Esophagus muscularis mucosa (tissue), 4 donors: Measurements from ENCODE around the gene RGS19. TPM values are rescaled to one million over a fixed set of nuclear protein-coding genes. Genes with fewer than 3 reads are reported as not detected.

Experiments
- DNase-seq: peaks from one replicate; pipeline ENCODE4 v3.0.0-alpha.2; 2017; ENCODE audit errors: extremely low spot score
- H3K27ac ChIP-seq, 4 donors: fragments of 200-600 bp; sonication (generic); replicated peaks in 1 of 4; 1 replicate in 3 of 4; 2 replicates in 1 of 4; pipeline ENCODE4 v1.5.1; 2016 to 2019; ENCODE audit warnings: mild to moderate bottlenecking in 1 of 4
- H3K27me3 ChIP-seq, 4 donors: fragments of 200-600 bp; sonication (generic); one replicate each; pipeline versions ENCODE4 v1.5.1 to v1.6.0; 2016 to 2019
- H3K36me3 ChIP-seq, 4 donors: fragments of 200-600 bp; sonication (generic); one replicate each; pipeline ENCODE4 v1.5.1; 2016 to 2019
- H3K4me1 ChIP-seq, 4 donors: fragments of 200-600 bp; sonication (generic); one replicate each; pipeline ENCODE4 v1.5.1; 2016 to 2019
- H3K4me3 ChIP-seq, 4 donors: fragments of 200-600 bp; sonication (generic); 1 replicate in 2 of 4; 2 replicates in 2 of 4; pipeline ENCODE4 v1.5.1; 2016 to 2019; ENCODE audit warnings: mild to moderate bottlenecking in 4 of 4, moderate library complexity in 1 of 4
- H3K9me3 ChIP-seq, 4 donors: fragments of 200-600 bp; sonication (generic); 1 replicate in 3 of 4; 2 replicates in 1 of 4; pipeline ENCODE4 v1.5.1; 2016 to 2019
- EP300 ChIP-seq: sonication (generic); formaldehyde crosslinking; IDR thresholded peaks from one replicate; pipeline ENCODE4 v1.6.1; 2017; ENCODE audit warnings: antibody characterized with exemption
- POLR2A ChIP-seq: fragments of 450-650 bp; IDR thresholded peaks from one replicate; pipeline ENCODE4 v1.6.1; 2017; ENCODE audit warnings: antibody characterized with exemption, moderate library complexity, mild to moderate bottlenecking, low read depth
- POLR2AphosphoS5 ChIP-seq, 2 donors: sonication (generic); formaldehyde crosslinking; IDR thresholded peaks; one replicate each; pipeline ENCODE4 v1.6.1; 2017; ENCODE audit warnings: antibody characterized with exemption in 2 of 2
- WGBS: methylation state at CpG from one replicate; pipeline ENCODE4 v1.1.5; 2018; 5-methylcytosine and 5-hydroxymethylcytosine counted together
- intact Hi-C: fragments of 100-400 bp; cut with DNase I; formaldehyde crosslinking; loops from one replicate; pipeline ENCODE4 v1.15.1; 2023
- total RNA-seq, 4 donors: library from RNA; depleted of rRNA; stranded (reverse); fragments of >200 nt; gene quantifications; one replicate each; pipeline versions ENCODE4 v1.1.0 to v1.2.1, GENCODE V29; 2016
- TF ChIP-seq, protein P1 (sequence below), 3 experiments: fragments of 200-600 bp in 2 of 3; fragments of 450-650 bp in 1 of 3; sonication (generic) in 2 of 3; IDR thresholded peaks; one replicate each; pipeline ENCODE4 v1.5.1; 2017 to 2019; ENCODE audit warnings: antibody characterized with exemption in 3 of 3, mild to moderate bottlenecking in 2 of 3, moderate library complexity in 1 of 3

Gene RGS19
- total RNA-seq, 4 donors from 2014 or later: 11.4 to 17.7 (median 12.7) TPM

DNA sequence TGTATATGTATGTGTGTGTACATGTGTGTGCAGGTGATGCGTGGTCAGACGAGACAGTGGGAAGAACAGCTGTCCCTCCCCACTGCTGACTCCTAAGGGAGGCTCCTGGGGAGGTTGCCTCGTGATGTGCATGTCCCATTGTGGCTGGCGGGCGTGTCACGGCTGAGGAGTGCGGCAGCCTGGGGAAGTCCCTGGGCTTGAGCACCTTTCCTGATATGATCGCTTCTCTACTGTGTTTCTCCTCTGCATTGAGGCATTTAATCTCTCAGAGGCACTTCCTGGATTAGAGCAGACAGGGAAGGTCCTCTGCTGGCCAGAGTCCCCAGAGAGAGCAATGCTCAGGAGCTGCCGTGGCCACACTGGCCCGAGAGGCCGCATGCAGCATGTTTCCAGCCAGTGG lies 16.6 kb upstream of the RGS19 start:
- 95% methylated on average over 8 of the region's 11 CpGs for WGBS

DNA sequence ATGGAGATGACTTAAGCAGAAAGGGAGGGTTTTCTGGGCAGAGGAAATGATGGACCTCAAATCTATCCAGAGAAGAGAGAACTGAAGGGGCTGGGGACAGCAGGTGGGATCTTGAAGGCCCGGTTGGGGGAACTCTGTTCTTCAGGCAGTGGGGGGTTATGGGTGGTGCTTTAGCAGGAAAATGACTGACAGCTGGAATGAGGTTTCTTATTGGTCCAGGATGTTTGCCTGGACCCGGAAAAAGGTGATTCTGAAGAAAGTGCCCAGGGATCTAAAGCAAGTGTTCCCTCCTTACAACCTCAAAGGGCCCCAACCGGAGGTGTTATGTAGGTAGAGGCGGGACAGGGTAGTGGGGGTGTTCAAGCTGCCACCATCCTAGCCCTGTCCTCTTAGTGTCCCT lies 16.1 kb upstream of the RGS19 start:
- Histone ChIP-seq H3K9me3 (no peaks in the 10 kb centered on the region), H3K4me1 (no peaks in the 10 kb centered on the region), H3K27ac (no peak overlapping the region), H3K36me3 (peaks cover 0 to 6% (median 0%) of the 10 kb centered on the region in 4 donors), H3K27me3 (peaks cover 0 to 62% (median 2%) of the 10 kb centered on the region in 4 donors), H3K4me3 (no peak overlapping the region)
- TF ChIP-seq, protein P1, sequence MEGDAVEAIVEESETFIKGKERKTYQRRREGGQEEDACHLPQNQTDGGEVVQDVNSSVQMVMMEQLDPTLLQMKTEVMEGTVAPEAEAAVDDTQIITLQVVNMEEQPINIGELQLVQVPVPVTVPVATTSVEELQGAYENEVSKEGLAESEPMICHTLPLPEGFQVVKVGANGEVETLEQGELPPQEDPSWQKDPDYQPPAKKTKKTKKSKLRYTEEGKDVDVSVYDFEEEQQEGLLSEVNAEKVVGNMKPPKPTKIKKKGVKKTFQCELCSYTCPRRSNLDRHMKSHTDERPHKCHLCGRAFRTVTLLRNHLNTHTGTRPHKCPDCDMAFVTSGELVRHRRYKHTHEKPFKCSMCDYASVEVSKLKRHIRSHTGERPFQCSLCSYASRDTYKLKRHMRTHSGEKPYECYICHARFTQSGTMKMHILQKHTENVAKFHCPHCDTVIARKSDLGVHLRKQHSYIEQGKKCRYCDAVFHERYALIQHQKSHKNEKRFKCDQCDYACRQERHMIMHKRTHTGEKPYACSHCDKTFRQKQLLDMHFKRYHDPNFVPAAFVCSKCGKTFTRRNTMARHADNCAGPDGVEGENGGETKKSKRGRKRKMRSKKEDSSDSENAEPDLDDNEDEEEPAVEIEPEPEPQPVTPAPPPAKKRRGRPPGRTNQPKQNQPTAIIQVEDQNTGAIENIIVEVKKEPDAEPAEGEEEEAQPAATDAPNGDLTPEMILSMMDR (IDR thresholded peaks at IDR 0.05): no peak
- no peak for TF ChIP-seq EP300
- TF ChIP-seq POLR2AphosphoS5 (IDR thresholded peaks at IDR 0.05): no peak
- no peak for TF ChIP-seq POLR2A
- intact Hi-C loops: no loop called here
- WGBS: 80% methylated on average over 4 of the region's 4 CpGs
- DNase-seq: no peak

More for the DNA sequence above, 16.6 kb upstream of the RGS19 start:
- no peak for DNase-seq
- intact Hi-C loops: no loop called here
- H3K27ac ChIP-seq: no peak overlapping the region
- H3K27me3 ChIP-seq: peaks cover 0 to 66% (median 4%) of the 10 kb centered on the region in 4 donors
- no peaks in the 10 kb centered on the region for H3K4me1 ChIP-seq
- no peaks in the 10 kb centered on the region for H3K9me3 ChIP-seq
- peaks cover 0 to 6% (median 0%) of the 10 kb centered on the region in 4 donors for H3K36me3 ChIP-seq
- no peak overlapping the region for H3K4me3 ChIP-seq
- TF ChIP-seq POLR2AphosphoS5 (IDR thresholded peaks at IDR 0.05) (no peak), POLR2A (no peak), EP300 (no peak)
- TF ChIP-seq, protein P1 (IDR thresholded peaks at IDR 0.05): no peak

DNA sequence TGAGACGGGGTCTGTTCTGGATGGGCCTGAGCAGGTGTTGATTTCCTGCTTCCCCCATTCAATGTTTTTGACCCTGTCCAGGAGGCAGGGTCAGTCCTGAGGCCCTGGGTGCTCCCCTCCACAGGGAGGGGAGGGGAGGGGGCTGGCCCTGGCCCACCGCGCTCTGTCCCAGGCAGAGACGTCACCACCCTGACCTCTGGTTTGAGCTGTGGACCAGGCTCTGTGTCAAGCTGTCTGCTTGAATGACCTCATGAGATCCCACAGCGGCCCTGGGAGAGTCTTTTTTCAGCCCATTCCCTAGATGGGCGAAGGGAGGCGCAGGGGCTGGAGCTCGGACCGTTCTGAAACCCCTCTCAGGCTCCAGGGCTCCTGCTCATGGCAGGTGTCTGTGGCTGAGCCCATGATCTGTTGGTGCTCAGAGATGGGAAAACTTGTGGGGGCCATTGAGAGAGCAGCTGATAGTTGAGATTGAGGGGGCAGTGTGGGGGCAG lies 13.7 kb upstream of the RGS19 start:
- H3K4me1 ChIP-seq: no peaks in the 10 kb centered on the region
- WGBS: 37% methylated on average over 6 of the region's 9 CpGs
- no peak overlapping the region for H3K4me3 ChIP-seq
- no peaks in the 10 kb centered on the region for H3K36me3 ChIP-seq
- TF ChIP-seq, protein P1 (IDR thresholded peaks at IDR 0.05): no peak
- TF ChIP-seq POLR2A (no peak), POLR2AphosphoS5 (IDR thresholded peaks at IDR 0.05) (no peak), EP300 (no peak)
- peaks cover 0 to 57% (median 2%) of the 10 kb centered on the region in 4 donors for H3K27me3 ChIP-seq
- intact Hi-C loops: no loop called here
- H3K27ac ChIP-seq: no peak overlapping the region
- no peaks in the 10 kb centered on the region for H3K9me3 ChIP-seq
- DNase-seq: no peak

DNA sequence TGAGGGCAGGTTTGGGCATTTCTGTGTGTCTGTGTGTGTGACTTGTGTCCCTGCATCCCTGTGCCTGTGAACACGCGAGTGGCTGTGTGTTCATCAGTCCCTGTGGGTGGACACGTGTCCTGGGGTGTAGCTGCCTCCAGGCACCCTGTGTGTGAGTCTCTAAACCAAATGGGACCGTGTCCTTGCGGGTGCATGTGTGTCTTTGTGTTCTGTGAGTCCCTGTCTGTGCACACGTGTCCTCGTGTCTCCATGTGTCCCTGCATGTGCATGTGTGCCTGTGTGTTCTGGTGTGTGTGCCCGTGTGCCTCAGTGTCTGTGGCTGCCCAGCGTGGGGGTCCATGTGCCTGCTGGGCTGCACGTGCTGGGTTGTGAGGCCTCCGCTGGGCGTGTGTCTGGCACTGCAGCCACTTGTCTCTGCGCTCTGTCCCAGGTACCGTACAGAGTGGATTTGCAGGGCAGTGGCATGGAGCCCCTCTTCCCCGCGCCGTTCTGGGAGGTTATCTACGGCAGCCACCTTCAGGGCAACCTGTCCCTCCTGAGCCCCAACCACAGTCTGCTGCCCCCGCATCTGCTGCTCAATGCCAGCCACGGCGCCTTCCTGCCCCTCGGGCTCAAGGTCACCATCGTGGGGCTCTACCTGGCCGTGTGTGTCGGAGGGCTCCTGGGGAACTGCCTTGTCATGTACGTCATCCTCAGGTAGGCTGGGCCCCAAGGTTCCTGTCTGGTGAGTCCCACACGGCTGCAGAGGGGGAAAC lies 13.1 kb upstream of the RGS19 start:
- intact Hi-C loops: no loop called here
- Histone ChIP-seq H3K27ac (no peak overlapping the region), H3K36me3 (no peaks in the 10 kb centered on the region), H3K27me3 (peaks cover 0 to 60% (median 2%) of the 10 kb centered on the region in 4 donors), H3K9me3 (no peaks in the 10 kb centered on the region), H3K4me1 (no peaks in the 10 kb centered on the region), H3K4me3 (no peak overlapping the region)
- TF ChIP-seq EP300 (no peak), POLR2AphosphoS5 (IDR thresholded peaks at IDR 0.05) (no peak), POLR2A (no peak)
- TF ChIP-seq, protein P1 (IDR thresholded peaks at IDR 0.05): no peak
- DNase-seq: no peak
- 50% methylated on average over 12 of the region's 27 CpGs for WGBS

DNA sequence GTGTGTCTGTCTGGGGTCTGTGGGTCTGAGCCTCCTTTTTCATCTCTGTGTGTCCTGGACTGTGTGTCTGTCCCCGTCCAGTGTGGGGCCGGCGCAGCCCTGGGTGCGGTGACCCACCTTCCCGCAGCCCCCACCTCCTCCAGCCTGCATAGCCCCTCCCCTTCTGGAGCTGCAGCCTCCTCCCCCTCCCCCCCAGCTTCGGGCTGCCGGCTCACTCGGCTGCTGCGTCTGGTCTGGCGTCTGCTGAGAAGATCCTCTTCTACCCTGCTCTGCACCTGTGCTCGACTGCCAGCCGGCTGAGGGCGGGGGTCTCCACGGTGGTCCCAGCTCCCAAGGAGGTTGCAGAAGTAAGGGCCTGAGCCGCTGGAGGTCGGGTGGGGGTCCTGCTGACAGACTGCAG lies 12.5 kb upstream of the RGS19 start:
- peaks cover 0 to 56% (median 2%) of the 10 kb centered on the region in 4 donors for H3K27me3 ChIP-seq
- H3K36me3 ChIP-seq: no peaks in the 10 kb centered on the region
- 18% methylated on average over 10 of the region's 16 CpGs for WGBS

More for the DNA sequence above, 12.5 kb upstream of the RGS19 start:
- Histone ChIP-seq H3K27ac (no peak overlapping the region), H3K4me1 (no peaks in the 10 kb centered on the region), H3K4me3 (no peak overlapping the region), H3K9me3 (no peaks in the 10 kb centered on the region)
- TF ChIP-seq POLR2A: no peak
- TF ChIP-seq POLR2AphosphoS5 (IDR thresholded peaks at IDR 0.05): no peak
- TF ChIP-seq EP300: no peak
- TF ChIP-seq, protein P1 (IDR thresholded peaks at IDR 0.05): no peak
- no peak for DNase-seq
- intact Hi-C loops: no loop called here
